ENCODE measurements around the gene CASP10.
"Not testable (repeated sequence)": the region's sequence is repeated elsewhere in the genome, so short reads cannot be mapped to it uniquely, and the experiment has no call there.

CASP10 gene

DNA sequence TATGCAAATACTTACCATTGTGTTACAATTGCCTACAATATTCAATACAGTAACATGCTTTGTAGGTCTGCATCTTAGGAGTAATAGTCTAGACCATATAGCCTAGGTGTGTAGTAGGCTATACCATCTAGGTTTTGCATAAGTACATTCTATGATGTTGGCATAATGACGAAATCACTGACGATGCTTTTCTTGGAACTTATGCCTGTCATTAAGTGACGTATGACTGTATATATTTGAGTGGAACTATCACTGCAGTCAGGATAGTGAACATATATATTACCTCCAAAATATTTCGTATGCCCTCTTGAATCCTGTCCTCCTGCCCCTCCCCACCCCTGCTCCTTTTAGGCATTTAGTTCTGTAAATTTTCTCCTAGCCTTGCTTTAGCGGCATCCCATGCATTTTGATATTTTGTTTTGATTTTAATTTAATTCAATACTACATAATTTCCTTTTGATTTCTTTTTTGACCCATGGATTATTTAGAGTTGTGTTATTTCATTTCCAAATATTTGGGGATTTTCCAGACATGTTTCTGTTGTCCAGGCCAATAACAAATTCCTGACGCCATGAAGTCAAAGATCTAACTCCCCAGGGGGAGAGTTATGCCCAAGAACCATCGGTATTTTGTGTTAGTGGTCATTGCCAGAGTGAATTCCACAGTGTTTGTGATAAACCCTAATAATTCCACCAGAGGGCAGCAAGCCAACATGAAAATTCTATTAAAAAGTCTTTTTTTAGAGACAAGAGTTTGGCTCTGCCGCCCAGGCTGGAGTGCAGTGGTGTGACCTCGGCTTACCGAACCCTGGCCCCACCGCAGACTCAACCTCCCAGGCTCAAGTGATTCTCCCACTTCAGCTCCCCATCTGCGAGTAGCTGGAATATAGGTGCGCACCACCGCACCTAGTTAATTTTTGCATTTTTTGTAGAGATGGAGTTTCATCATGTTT, 53.2 kb downstream of the CASP10 start:
- peak; percentile 88 for FAIRE-seq

DNA sequence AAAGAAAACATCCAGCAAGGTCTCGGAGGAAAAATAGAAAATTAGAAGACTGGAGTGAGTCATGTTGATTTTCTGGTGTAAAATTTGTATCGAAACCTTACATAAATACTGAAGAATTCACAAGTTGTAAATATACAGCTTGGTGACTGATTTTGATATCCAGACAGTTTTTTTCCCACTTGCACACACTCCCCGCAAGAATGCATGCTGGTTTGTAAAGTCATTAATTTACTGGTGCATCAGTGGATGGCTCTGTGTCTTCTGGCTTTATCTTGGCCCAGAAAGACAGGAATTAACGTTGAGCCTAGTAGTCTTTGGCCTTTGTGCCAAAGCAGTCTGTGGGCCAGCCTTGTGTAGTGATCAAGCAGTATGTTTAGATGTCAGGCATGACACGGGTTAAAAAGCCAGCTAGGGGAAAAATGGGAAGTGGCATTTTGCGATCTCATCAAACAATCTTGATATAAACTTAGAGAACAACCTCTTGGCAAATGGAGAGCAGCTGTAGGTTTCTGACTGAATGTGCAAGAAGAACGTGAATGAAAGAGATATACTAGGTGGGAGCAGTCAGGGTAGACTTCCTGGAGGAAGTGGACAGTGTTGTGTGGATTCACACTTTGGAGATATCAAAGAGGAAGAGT, 54.7 kb downstream of the CASP10 start:
- FAIRE-seq = no peak

DNA sequence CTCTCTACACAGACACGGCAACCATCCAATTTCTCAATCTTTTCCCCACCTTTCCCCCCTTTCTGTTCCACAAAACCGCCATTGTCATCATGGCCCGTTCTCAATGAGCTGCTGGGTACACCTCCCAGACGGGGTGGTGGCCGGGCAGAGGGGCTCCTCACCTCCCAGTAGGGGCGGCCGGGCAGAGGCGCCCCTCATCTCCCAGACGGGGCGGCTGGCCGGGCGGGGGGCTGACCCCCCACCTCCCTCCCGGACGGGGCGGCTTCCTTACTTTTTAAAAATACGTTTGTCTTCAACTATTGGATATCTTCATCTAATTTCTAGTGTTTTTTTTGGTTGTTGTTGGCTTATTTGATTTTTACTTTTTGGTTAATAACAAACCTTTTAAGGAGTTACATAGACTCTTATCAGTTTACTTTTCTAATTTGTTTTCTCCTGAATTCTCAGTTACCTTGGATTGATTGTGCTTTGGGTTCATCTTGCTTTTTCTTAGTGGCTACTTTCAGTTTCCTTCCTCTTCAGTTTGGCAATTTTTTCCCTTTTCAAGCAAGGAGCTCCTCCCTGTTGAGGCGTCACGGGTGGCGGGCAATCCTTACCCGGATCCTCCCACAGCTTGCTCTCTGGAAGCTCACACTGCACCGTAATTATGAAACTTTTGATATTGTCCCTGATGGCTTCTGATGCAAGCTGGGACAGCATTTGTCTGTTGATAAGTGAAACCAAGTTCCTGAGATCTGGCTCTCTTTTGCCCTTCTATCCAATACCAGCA, 56.4 kb downstream of the CASP10 start:
- not testable (repeated sequence) for FAIRE-seq

DNA sequence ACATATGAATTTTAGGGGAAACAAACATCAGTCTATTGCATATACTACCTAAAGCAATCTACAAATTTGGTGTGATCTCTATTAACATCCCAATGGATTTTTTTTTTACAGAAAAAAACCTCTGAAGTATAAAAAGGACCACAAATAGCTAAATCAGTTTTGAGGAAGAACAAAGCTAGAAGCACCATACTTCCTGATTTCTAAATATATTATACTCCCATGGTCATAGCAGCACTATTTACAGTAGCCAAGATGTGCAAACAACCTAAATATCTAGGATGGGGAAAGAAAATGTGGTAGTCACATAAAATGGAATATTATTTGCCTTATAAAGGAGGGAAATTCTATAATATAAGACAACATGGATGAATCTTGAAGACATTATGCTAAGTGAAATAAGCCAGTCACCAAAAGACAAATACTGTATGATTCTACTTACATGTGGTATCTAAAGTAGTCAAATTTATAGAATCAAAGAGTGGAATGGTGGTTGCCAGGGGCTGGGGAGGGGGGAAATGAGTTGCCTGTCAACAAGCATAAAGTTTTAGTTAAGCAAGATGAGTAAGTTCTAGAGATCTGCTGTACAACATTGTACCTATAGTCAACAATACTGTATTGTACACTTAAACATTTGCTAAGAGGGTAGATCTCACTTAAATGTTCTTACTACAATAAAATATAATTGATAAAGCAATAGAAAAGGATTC, 59.8 kb downstream of the CASP10 start:
- no peak for FAIRE-seq

DNA sequence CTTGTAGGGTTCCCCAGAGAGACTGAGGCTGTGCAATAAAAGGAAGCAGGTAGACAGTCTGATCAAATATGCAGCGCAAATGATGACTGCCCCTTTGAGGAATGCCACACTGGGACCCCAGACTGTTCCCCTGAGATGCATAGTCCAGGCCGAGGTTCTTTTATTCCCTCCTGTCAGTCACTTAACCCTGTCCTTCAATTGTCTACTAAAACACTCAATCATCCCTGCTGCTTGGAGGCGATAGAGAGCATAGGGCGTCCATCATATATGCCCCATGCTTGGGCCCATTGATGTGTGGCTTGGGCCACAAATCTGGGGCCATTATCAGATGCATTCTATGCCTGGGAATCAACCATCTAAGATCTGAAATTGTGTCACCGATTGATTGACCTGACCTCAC, 61.9 kb downstream of the CASP10 start:
- no peak for FAIRE-seq

DNA sequence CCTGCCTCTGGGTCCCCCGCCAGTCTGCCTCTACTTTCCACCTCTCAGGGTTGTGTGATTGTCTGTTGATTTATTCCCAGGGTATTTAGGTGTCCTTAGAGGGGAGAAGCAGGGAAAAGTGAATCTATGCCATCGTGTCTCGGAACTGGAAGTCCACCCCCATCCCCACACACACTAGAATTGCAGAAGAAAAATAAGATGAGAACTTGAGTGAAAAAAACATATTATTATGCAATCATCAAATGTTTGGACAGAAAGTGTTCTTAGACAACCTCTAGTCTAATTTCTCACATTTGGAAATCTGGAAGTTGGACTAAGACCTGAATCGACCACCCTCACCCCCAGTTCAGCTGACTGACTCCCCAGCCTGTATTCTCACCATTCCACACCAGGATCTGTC, 63.3 kb downstream of the CASP10 start:
- FAIRE-seq = no peak

DNA sequence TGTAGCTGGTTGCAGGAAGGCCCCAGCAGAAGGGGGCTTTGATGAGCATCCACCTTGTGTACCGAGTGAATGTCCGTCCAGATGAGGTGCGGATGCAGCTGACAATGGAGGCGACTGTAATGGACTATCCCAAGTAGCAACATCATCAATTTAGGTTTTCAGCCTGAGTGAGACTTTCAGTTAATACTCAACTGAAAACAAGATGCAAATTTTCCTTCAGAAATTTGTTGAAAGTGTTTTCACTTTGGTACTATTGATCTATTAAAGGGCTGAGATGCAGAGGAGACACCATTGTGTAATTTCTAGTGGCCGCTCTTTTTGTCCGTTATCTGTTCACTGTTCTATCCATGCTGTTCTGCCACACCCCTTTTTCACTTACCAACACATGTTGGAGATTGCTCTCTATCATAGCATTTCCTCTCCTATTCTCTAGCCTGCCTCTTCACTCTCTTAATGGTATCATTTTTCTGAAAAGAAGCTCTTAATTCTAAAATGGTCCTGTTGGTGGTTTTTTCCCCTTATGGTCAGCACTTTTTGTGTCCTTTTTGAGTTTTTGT, 65.4 kb downstream of the CASP10 start:
- no peak for FAIRE-seq

DNA sequence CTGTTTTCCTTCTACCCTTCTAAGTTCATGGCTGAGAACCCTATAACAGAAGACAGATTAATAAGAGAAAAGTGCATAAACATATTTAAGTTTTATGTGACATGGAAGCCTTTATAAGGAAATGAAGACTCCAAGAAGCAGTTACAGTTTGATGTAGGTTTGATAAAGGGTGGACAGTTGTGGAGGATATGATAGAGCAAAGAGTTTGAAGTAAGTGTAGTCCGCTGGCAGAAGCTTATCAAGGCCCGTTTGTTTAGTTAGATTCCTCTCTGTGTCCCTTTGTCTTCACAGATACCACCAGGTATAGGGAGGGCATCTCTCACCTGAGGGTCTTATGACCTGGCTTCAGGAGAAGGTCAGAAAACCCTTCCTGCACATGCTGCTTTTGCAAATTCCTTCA, 66.9 kb downstream of the CASP10 start:
- FAIRE-seq = no peak

DNA sequence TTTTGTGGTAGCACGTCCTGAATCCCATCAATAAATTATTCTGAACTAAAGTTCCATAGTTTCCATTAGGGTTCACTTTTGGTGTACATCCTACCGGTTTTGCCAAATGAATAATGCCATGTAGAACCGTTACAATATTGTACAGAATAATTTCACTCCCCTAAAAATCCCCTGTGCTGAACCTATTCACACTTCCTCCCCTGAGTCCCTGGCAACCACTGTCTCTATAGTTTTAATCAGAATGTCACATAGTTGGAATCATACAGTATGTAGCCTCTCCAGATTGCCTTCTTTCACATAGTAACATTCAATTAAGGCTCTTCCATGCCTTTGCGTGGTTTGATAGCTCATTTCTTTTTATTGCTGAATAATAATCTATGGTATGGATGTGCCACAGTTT, 67.8 kb downstream of the CASP10 start:
- no peak for FAIRE-seq

DNA sequence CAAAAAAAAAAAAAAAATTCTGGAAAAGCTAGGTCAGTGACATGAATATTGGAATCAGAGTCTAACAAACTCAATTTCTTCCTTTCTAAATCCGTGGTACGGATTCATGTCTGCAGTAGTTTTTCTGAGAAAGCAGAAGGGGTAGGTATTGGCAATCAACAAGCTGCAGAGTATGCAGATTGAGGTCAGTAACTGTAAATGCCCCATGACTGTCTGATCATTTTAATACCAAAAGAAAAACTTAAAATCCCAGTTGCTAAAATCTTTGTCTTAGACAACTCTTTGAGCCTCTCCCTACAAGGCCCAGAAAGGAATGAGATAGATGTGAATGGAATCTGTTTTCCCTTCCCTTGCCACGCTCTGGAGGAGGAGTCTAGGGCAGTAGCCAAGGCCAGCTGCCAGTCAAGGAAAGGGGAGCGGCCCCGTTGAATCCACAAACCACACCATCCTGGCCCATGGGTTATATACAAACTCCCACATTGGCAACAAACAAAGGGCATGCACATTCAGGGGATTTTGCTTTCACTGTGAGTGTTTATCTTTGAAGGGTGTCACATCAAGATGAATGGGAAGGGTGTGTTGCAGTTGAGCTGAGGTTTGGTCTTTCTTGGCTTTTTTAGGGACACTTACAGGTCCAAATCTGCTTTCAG, 71.3 kb downstream of the CASP10 start:
- no peak for FAIRE-seq

DNA sequence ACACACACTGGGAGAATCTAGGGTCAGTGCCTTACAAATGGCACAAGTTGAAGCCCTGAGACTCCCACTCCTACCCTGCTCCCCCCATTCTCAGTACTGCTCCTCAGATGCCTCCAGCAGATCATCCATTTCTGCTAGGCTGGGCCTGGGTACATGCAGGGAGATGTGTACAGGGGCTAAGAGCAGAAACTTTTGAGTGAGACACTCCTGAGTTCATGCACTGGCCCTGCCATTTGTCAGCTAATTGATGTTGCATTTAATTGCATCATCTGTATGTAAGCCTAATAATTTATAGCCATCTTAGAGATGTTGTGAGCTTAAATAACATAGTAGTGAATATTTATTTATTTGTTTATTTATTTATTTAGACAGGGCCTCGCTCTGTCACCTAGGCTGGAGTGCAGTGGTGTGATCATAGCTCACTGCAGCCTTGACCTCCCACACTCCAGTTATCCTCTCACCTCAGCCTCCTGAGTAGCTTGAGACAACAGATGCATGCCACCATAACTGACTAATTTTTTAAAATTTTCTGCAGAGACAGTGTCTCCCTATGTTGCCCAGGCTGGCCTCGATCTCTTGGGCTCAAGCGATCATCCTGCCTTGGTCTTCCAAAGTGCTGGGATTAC, 72.6 kb downstream of the CASP10 start:
- no peak for FAIRE-seq

DNA sequence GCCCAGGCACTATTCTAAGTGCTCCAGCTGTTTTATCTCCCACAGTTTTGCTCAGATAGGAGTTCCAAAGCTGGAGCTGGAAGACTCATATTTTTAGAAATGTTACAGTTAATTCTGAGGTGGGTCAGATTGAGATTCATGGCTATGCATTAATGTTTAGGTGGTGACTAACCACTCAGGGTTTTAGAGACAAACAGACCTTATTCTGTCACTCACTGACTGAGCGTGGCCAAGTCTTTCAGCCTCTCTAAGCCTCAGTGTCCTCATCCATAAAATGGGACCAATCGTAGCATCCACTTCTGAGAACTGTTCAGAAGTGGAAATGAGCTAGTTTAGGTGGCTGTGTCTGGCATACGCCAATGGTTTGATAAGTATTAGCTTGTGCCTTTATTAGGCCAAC, 73.1 kb downstream of the CASP10 start:
- no peak for FAIRE-seq

DNA sequence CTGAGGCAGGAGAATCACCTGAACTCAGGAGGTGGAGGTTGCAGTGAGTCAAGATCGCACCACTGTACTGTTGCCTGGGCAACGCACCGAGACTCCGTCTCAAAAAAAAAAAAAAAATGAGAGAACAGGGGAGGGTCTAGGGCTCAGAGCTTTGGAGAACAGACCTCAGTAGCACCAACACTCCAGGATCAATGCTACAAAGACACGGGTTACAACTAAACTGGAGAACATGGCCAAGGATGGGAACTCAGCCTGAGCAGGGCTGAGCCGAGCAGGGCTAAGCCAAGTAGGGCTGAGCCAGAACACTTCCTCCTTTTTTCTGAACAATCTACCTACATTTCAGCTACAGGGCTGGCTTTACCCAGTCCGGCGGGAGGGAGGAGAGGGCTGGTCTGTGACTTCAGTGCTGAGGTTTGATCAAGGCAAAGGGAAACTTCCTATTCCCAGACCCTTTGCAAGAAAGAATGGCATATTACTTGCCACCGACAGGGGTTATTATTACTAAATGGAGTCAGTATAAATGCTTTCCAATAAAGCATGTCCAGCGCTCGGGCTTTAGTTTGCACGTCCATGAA, 74.5 kb downstream of the CASP10 start:
- FAIRE-seq = no peak

DNA sequence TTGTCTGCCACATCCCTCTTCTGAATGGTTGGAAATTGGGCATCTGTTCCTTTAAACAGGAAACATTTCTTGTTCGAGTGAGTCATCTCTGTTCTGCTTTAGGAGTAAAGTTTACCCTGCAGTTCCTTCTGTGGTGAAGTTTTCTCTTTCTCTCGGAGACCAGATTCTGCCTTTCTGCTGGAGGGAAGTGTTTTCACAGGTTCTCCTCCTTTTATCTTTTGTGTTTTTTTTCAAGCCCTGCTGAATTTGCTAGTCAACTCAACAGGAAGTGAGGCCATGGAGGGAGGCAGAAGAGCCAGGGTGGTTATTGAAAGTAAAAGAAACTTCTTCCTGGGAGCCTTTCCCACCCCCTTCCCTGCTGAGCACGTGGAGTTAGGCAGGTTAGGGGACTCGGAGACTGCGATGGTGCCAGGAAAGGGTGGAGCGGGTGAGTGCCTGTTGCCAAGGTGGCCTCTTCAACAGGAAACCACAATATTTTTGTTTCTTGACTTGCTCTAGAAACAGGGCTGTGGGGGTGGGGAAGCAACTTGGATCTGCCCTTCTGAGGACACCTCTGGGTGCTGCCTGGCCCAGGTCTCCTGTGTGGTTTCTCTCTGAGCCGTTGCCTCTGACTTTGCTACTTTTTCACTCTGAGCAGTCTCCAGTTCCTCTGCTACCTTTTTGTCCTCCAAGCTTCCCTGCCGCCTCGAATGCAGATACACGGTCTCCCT, 75.2 kb downstream of the CASP10 start:
- peak; percentile 54 for FAIRE-seq

DNA sequence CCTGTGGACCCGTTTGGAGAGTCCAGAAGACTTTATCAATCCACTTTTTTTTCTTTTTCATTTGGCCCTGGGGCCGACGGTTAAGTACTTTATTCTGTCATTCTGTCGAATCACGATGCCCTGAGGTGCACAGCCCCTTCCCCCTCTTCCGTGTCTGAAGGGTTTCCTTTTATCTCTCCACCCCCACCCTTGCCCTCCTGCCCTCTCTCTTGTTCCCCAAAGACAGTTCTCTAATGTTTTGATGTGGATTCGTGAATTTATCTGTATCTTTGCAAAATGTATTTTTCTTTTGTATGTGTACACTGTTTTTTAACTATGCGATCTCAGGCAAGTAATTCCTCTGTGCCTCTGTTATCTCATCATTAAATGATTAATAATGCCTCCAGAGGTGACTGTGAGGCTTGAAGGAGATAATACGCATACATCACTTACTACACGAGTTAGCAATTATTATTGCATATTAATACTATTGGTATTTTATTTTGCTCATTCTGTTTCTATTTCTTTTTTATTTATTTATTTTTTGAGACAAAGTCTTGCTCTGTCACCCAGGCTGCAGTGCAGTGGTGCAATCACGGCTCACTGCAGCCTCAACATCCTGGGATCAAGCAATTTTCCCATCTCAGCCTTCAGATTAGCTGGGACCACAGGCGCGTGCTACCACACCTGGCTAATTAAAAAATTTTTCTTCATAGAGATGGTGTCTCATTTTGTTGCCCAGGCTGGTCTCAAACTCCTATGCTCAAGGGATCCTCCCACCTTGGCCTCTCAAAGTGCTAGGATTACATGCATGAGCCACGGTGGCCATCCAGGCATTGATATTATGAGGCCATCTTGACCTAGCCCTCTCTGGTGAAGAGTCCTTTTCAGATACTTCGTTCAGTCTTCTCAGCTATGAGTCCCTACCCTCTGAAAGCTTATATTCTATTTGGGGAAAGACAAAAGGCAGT, 76.0 kb downstream of the CASP10 start:
- no peak for FAIRE-seq

DNA sequence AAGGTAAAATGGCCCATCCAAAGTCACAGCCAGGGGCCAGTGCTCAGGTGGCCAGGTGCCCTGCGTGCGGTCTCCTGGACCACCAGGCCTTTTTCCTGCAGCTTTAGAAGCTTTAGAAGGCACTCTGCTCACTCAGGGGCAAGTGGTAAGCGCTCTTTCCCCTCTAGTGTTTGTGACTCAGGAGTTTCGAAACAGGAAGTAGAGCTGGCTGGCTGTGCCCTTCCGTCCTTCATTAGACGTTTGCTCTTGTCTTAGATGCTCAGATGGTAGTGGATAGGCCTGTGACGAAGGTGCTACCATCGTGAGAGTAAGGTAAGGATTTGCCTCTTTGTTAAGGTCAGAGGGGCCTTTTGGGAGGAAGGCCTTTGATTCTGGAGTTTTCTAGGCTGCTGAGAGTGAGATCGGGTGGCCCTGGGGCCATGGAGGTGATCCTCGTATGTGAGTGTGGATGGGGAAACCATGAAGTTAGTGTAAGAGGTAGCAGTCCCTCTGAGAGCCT, 77.4 kb downstream of the CASP10 start, which contains the start of gene CASP8:
Gene CASP8, plus strand, starts transcription at position 235 of the 499 bp plus-strand sequence. CDS start 5,951 bp downstream, outside the sequence.
- no peak for FAIRE-seq

DNA sequence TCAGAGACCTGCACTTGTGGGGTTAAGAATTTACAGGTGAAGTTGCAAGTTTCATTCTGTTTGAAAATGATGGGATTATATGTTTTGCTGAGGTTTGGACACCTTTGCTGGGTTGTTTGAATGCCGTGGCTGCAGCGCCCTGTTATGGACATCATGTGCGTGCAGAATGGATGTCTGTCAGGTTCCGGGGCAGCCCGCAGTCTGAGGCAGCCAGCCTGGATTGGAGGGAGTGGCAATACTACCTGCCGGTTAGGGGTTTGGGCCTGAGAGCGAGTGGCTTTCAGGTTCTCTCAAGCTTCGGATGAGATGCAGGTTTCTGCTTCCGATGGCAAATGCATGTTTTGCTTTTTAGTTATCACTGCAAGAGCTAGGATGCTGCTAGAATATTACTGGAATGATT, 78.5 kb downstream of the CASP10 start:
- FAIRE-seq = no peak

DNA sequence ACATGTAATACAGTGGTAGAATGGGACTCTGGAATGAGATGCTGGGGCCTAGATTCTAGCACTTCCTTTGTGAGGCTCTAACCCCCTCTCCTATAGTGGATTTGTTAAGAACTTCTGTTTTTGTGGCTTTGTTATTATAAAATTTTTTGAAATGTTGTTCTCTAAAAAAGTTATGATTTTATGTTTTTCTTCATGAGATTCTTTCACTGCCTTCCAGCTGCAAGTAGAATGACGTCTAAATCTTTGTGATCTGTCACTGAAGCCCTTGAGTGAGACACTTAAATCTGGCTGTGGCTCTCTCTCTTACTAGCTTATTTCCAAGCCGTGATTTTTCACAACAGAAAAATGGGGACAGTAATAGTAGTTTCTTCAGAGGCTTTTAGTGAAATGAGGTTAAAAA, 79.0 kb downstream of the CASP10 start:
- no peak for FAIRE-seq

DNA sequence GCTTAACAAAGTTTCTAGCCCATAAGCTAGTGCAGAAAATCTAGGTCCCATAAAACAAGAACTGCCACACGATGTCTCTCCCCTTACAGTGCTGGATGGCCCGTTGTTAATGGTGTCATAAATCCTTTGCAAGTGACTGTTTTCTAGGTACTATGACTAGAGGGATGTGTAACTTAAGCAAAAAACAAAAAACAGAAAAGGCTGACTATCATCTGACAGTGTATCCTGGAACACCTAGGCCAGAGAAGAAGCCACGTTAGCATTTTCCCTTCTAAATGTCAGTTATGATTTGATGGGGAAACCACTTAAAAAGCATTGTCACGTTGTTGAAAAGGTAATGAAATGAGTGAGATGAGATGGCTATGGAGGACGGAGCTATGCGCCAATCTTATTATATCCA, 79.8 kb downstream of the CASP10 start:
- no peak for FAIRE-seq

Measured in TTC549 (cell line).